Stimulated activated CD4-positive, alpha-beta T cell treated with anti-CD3 and anti-CD28 coated beads, TNF-alpha, amount 100 ng/mL, for 4 hours (primary cell): ENCODE measurements around the gene MRPS10.
"Not testable (repeated sequence)": the region's sequence is repeated elsewhere in the genome, so short reads cannot be mapped to it uniquely, and the experiment has no call there.

ENCODE experiments used
- DNase-seq, 3 experiments: peaks; one replicate each; pipeline ENCODE4 v3.0.0-alpha.2; 2020; ENCODE audit warnings: low read depth in 3 of 3

MRPS10 gene

GRCh38 chr6:42207559-42207958 lies 10.1 kb downstream of the MRPS10 start:
- not testable (repeated sequence) for DNase-seq

GRCh38 chr6:42204768-42205282 lies 12.8 kb downstream of the MRPS10 start:
- no peak for DNase-seq

- DNase-seq = no peak
These were observed 14.5 kb downstream of the MRPS10 start for GRCh38 chr6:42203183-42203582.

GRCh38 chr6:42202131-42202915 lies 15.3 kb downstream of the MRPS10 start:
- not testable (repeated sequence) for DNase-seq

DNA sequence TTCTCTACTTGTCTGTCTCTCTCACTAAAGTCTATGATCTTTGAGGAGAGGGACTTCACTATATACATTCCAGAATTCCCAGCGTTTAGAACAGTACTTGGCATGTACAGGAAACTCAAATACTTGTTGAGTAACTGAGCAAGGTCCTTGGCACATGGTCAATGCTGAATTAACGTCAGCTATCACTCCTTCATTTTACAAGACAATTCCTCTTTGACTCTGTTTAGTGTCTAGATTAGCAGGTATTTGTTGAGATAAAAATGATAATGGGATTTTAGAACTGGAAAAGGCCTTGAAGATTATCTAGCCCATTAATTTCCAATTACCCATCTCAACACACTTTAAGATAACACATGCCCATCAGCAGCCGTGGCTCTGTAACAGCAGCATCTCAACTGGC lies 16.3 kb downstream of the MRPS10 start:
- no peak for DNase-seq

- no peak for DNase-seq
These were observed 17.6 kb downstream of the MRPS10 start for GRCh38 chr6:42200035-42200434.

- DNase-seq = no peak
These were observed 18.3 kb downstream of the MRPS10 start for GRCh38 chr6:42199106-42199981.

DNA sequence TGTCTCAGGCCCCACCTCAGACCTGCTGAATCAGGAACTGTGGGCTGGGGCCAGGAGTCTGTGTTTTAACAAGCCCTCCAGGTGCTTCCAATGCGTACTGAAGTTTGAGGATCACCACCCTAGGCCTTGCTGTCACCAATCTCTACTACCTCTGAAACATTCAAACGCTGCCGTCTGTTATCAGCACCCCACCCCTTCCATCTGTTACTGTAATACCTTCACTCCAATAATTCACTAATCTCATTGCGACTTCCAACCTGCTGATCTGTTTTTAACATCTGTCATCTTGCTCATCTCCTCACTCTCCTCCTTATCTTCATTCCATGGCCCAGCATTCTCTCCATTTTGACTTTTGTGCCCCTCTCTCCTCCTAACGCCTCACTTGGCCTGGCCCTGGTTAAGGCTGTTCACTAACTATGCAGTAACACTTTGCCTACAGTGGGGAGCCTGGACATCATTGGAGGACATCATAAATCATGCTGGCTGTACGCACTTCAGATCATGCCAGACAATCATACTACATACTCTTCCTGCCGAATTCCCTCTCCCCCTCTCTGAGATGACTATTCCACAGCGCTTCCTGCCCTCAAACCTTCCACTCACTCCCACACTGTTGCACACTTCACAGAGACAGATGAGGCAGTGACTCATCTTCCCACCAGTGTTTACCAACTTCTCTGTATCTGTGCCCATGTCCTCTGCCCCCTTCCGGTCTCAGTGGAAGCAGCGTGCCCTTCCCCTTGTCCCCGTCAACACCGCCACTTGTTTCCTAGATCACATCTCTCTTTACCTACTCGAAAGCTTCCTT lies 19.9 kb downstream of the MRPS10 start:
- no peak for DNase-seq

GRCh38 chr6:42195415-42195814 lies 22.2 kb downstream of the MRPS10 start:
- DNase-seq = no peak

DNA sequence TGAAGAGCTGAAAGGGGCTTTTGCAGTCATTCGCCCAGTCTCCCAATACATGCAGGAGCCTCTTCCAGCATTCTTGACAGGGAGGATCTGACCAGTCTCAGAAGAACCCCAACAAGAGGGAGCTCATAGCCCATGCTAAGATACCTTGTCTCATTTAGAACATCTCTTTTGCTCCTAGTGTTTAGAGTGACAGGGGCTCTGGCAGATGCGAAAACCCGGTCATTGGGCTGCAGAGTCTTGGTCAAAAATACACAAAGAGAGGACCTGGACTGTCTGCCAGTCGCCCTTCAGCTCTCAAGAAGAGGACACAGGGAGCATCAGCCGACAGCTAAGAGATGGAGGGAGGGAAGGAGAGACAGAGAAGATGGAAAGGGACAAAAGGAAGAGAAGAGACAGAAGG lies 23.6 kb downstream of the MRPS10 start:
- no peak for DNase-seq

GRCh38 chr6:42193491-42193894 lies 24.2 kb downstream of the MRPS10 start:
- DNase-seq = no peak

DNA sequence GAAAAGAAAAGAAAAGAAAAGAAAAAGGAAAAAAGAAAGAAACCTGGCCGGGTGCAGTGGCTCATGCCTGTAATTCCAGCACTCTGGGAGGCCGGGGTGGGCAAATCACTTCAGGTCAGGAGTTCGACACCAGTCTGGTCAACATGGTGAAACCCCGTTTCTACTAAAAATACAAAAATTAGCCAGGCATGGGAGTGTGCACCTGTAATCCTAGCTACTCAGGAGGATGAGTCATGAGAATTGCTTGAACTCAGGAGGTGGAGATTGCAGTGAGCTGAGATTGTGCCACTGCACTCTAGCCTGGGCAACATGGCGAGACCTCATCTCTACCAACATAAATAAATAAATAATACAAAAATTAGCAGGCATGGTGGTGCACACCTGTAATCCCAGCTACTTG lies 25.3 kb downstream of the MRPS10 start:
- not testable (repeated sequence) for DNase-seq

DNA sequence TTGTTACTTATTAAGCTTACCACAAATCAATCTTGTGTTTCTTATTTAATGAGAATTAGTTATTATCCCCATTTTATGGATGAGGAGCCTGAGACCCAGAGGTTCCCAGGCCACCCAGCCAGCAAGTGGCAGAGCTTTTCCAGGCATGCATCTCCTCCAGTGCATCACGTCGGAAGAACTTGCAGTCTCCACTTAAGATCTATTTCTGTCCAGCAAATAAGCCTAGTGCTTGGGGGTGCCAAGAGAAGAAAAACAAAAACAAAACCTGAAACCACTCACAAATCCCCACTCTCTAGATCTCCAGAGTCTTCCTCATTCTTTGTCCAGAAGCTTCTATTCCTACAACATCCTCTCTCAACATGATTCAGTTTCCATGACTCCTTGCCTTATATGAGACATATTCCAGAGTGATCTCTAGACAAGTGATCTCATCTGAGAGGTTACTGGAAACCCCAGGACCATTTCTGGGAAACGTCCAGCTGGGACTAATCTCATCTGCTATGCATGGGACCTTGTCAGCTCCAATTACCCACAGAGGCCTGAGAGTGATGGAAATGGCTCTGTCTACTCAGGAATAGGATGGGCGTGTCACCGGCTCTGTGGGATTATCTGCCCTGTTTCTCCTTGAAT lies 27.0 kb downstream of the MRPS10 start:
- DNase-seq = no peak

- no peak for DNase-seq
These were observed 29.3 kb downstream of the MRPS10 start for GRCh38 chr6:42188406-42188805.

DNA sequence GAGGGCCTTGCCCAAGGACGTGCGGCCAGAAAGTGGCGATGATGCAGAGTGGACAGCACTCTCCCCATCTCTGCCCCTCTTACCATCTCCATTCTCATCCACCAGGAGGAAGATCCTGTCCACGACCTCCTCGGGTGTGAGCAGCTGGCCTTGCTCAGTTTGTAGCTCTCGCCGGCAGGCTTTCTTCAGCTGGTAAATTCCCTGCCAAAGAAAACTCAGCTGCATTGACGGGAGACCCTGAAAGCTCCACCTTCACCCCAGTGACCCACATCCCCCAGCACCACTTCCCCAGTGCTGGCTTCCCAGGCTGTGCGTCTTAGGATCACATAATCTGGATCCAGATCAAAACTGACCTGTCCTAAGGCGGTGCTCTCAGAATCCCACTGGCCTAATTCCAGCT lies 32.1 kb downstream of the MRPS10 start:
- no peak for DNase-seq

DNA sequence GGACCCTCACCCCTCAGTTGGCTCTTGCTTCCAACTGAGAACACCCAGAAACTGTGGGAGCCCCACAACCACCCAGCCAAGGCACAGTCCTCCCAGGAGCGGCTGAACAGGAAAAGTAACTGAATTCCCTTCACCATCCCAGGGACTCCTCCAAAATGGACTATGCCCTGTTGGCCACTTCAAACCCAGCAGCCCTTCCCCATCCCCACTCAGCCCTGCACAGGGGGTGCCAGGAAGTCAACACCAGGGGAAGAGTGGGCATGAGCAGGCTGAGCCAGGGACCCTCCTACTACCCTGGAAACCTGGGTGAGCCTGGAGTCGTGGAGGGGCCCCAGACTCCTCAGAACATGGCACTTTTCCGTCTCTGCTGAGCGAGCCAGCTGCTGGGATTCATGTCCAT lies 33.2 kb downstream of the MRPS10 start:
- DNase-seq = no peak

GRCh38 chr6:42182101-42182500 lies 35.6 kb downstream of the MRPS10 start:
- DNase-seq = no peak

- no peak for DNase-seq
These were observed 37.7 kb downstream of the MRPS10 start for GRCh38 chr6:42179945-42180313.

DNA sequence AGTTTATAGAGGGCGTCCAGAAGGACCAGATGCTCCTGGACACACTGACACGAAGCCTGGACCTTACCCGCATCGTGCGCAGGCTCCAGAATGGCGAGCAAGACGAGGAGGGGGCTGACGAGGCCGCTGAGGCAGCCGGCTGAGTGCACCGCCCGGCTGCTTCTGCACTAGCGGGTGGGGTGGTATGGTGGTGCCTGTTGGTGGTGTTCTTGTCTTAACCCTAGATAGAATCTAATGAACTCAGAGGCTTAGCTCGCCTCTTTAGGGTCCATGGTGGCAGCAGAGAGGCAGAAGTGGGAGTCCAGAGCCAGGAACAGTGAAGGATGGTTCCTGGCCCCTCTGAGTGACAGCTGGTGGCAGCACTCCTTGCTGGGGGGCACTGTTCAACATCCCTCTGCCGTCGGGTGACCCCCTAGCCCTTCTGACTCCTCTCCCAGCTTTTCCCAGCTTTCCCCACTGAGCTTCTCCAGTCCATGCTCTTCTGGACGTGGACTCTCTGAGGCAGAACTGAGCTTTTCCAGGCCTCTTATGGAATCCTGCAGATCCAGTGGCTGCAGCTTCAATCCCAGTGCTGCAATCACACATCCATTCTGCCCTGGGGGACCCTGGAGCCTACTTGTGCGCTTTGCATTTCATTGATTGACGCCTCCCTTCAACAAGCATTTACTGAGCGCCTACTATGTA lies 38.3 kb downstream of the MRPS10 start:
- DNase-seq = no peak

DNA sequence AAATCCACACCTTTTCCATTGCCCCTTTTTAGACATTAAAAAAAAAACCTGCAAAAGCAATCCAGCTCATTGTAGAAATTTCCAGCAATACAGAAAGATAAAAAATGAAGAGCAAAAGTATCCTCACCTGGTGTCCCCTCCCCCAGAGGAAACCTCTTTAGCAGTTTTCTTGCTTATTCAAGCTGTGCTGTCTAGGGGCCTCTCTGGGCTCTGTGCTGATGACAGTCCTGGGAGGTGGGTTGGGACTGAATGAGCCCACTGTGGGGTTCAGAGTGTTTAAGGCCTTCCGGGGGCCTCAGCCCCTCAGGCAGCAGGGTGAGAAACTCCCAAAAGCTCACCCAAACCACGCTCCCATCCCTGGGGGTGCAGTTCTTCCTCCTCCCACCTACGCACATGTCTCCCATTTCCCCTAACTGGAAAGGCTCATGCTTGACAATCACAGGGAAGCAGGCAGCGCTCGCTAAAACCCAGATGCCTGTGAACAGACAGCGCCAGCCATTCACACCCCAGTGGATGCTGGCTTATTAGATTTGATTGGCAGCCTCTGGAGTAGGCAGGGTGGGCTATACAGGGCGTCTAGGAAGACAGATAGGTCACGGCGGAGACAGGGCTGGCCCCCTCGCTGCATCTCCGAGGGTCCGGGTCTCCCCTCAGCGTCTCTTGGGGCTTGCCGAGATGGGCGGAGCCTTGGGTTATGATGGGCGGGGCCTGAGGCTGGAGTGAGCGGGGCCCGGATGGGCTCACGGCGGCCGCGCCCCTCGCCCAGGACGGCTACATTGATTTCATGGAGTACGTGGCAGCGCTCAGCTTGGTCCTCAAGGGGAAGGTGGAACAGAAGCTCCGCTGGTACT lies 39.9 kb downstream of the MRPS10 start:
- no peak for DNase-seq
